ENCODE results near the gene MRPS33.

The MRPS33 gene

DNA sequence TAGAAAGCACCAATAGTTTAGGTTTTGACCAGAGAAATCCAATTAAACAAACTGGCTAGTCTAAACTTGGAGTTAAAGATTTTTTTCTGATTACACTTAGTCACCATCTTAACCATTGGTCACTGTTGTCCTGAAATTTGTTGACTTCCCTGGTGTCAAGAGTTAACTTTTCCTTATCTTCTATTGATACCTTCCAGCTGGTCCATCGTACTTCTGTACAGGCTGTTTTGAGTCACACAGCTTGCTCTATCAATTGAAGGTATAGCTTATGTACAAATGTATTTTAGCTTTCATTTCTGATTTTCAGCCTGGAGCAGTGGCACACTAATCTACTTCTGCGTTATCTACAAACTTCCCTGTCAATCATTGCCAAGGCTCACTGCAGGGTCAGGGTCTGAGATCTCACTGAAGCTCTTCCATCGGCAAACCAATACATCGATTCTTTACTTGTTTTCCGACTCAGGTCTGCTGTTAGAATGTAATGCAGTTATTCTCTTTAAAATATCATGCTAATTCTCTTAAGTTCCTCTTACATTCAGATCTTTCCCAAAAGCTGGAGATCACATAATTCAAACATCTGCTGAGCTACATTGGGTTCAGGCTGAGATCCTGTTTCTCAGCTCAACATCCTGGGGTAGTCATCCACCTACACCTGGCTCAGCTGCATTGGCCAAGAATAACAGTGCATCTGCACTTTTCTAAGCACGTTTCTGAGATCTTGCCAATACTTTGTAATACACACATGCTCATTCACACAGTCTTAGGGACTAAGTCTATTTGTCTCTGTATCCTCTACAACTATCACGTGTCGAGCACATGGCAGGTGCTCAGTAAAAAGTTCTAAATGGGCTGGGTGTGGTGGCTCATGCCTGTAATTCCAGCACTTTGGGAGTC, 11.3 kb downstream of the MRPS33 start:
- no peaks in the 10 kb centered on the region for H3K27me3 ChIP-seq (ENCODE audit: insufficient read depth, low read depth, severe bottlenecking)
- no peak for DNase-seq
- peaks cover 8% of the 10 kb centered on the region for H3K36me3 ChIP-seq
- no peak overlapping the region for H3K27ac ChIP-seq
- H3K4me3 ChIP-seq (ENCODE audit: low read depth, low read length), result no peak overlapping the region
- H3K9me3 ChIP-seq (ENCODE audit: severe bottlenecking), result no peaks in the 10 kb centered on the region
- TF ChIP-seq, protein P1, sequence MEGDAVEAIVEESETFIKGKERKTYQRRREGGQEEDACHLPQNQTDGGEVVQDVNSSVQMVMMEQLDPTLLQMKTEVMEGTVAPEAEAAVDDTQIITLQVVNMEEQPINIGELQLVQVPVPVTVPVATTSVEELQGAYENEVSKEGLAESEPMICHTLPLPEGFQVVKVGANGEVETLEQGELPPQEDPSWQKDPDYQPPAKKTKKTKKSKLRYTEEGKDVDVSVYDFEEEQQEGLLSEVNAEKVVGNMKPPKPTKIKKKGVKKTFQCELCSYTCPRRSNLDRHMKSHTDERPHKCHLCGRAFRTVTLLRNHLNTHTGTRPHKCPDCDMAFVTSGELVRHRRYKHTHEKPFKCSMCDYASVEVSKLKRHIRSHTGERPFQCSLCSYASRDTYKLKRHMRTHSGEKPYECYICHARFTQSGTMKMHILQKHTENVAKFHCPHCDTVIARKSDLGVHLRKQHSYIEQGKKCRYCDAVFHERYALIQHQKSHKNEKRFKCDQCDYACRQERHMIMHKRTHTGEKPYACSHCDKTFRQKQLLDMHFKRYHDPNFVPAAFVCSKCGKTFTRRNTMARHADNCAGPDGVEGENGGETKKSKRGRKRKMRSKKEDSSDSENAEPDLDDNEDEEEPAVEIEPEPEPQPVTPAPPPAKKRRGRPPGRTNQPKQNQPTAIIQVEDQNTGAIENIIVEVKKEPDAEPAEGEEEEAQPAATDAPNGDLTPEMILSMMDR (IDR thresholded peaks at IDR 0.05; ENCODE audit: low read depth, low read length), result no peak

GRCh38 chr7:141001546-141001945, 13.2 kb downstream of the MRPS33 start:
- no peaks in the 10 kb centered on the region for H3K9me3 ChIP-seq (ENCODE audit: severe bottlenecking)
- no peak overlapping the region for H3K4me3 ChIP-seq (ENCODE audit: low read depth, low read length)
- TF ChIP-seq, protein P1 (IDR thresholded peaks at IDR 0.05; ENCODE audit: low read depth, low read length), result no peak
- H3K27me3 ChIP-seq (ENCODE audit: insufficient read depth, low read depth, severe bottlenecking), result no peaks in the 10 kb centered on the region
- no peaks in the 10 kb centered on the region; the same call in 1 of the 2 replicates for H3K36me3 ChIP-seq
- DNase-seq, result no peak
- no peak overlapping the region for H3K27ac ChIP-seq

GRCh38 chr7:141001122-141001521, 13.6 kb downstream of the MRPS33 start:
- Histone ChIP-seq H3K36me3 (no peaks in the 10 kb centered on the region; the same call in 1 of the 2 replicates), H3K27ac (no peak overlapping the region), H3K9me3 (ENCODE audit: severe bottlenecking) (no peaks in the 10 kb centered on the region), H3K27me3 (ENCODE audit: insufficient read depth, low read depth, severe bottlenecking) (no peaks in the 10 kb centered on the region), H3K4me3 (ENCODE audit: low read depth, low read length) (no peak overlapping the region)
- no peak for DNase-seq
- TF ChIP-seq, protein P1 (IDR thresholded peaks at IDR 0.05; ENCODE audit: low read depth, low read length), result no peak

DNA sequence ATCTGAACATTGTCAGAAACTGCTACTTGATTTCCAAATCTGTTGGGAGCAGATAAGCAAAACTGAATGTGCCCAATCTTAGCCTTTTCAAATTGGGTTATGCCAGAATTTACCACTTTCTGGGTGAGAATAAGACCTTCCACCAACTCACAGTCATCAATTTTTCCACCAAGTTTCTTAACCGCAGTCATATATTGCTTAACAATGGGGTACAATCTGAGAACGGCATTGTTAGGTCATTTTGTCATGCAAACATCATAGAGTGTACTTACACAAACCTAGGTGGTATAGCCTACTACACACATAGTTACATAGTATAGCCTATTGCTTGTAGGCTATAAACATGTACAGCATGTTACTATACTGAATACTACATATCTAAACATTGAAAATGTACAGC, 16.0 kb downstream of the MRPS33 start:
- Histone ChIP-seq H3K4me3 (ENCODE audit: low read depth, low read length) (no peak overlapping the region), H3K27me3 (ENCODE audit: insufficient read depth, low read depth, severe bottlenecking) (no peaks in the 10 kb centered on the region), H3K36me3 (no peaks in the 10 kb centered on the region), H3K9me3 (ENCODE audit: severe bottlenecking) (no peaks in the 10 kb centered on the region), H3K27ac (no peak overlapping the region)
- no peak for DNase-seq
- TF ChIP-seq, protein P1 (IDR thresholded peaks at IDR 0.05; ENCODE audit: low read depth, low read length), result no peak

DNA sequence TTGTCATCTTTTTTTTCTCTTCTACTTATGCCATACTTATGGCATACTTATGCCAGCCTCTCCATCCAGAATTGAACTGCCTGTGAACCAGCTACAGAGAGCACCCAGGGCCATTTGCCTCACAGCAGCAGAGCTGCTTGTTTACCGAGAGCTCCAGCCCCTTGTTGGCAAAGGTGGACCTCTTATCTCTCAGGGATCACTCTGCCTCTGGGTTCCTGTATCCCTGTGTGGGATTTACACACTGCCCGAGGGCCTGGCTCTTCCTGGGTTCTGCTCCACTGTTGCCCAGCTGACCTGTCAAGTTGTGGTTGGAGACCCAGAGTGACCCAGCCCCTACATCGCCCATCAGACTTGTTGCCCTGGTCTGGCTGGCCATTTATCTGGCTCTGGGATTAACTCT, 22.3 kb downstream of the MRPS33 start:
- Histone ChIP-seq H3K9me3 (ENCODE audit: severe bottlenecking) (no peaks in the 10 kb centered on the region), H3K27me3 (ENCODE audit: insufficient read depth, low read depth, severe bottlenecking) (no peaks in the 10 kb centered on the region), H3K36me3 (no peaks in the 10 kb centered on the region), H3K27ac (no peak overlapping the region), H3K4me3 (ENCODE audit: low read depth, low read length) (no peak overlapping the region)
- TF ChIP-seq, protein P1 (IDR thresholded peaks at IDR 0.05; ENCODE audit: low read depth, low read length), result no peak
- no peak for DNase-seq

Measured in WERI-Rb-1 (cell line).